HCT116 (cell line): ENCODE measurements around the gene PPIF.

Source experiments
- CEBPB ChIP-seq: IDR thresholded peaks from 2 replicates; pipeline ENCODE4 v1.6.1; 2012; ENCODE audit warnings: low read depth
- CTCF ChIP-seq, 3 experiments: fragments of 200-600 bp in 1 of 3; sonication (generic) in 1 of 3; IDR thresholded peaks in 2 of 3; conservative IDR thresholded peaks in 1 of 3; 2 replicates each; pipeline ENCODE4 v1.5.1; 2012 to 2017; ENCODE audit warnings: low read depth in 2 of 3, low read length in 2 of 3, antibody characterized with exemption in 1 of 3, borderline replicate concordance in 1 of 3, control low read depth in 1 of 3, mild to moderate bottlenecking in 1 of 3, mixed read lengths in 1 of 3, mixed run types in 1 of 3, moderate library complexity in 1 of 3; ENCODE audit not compliant: insufficient read depth in 1 of 3
- EZH2 ChIP-seq: fragments of 200-600 bp; sonication (generic); IDR thresholded peaks from 2 replicates; pipeline ENCODE4 v1.6.1; 2017; ENCODE audit warnings: antibody characterized with exemption, mixed run types
- EZH2phosphoT487 ChIP-seq: fragments of 200-600 bp; IDR thresholded peaks from 2 replicates; pipeline ENCODE4 v1.6.1; 2018; ENCODE audit warnings: antibody characterized with exemption, borderline replicate concordance
- FOSL1 ChIP-seq: IDR thresholded peaks from 2 replicates; pipeline ENCODE4 v1.6.1; 2012; ENCODE audit warnings: low read depth
- MAX ChIP-seq: IDR thresholded peaks from 2 replicates; pipeline ENCODE4 v1.6.1; 2012
- POLR2A ChIP-seq: IDR thresholded peaks from 2 replicates; pipeline ENCODE4 v1.7.0; 2011; ENCODE audit warnings: borderline replicate concordance; ENCODE audit not compliant: insufficient read depth, insufficient read length; ENCODE audit errors: extremely low read depth
- POLR2AphosphoS5 ChIP-seq: IDR thresholded peaks from 2 replicates; pipeline ENCODE4 v1.6.1; 2011; ENCODE audit warnings: mild to moderate bottlenecking, low read depth, low read length, moderate library complexity
- RAD21 ChIP-seq: IDR thresholded peaks from 2 replicates; pipeline ENCODE4 v1.6.1; 2012; ENCODE audit warnings: low read depth, mild to moderate bottlenecking
- REST ChIP-seq: IDR thresholded peaks from 2 replicates; pipeline ENCODE4 v1.6.1; 2012; ENCODE audit warnings: low read depth
- SIN3A ChIP-seq: IDR thresholded peaks from 2 replicates; pipeline ENCODE4 v1.6.1; 2012; ENCODE audit warnings: low read depth
- SP1 ChIP-seq: IDR thresholded peaks from 2 replicates; pipeline ENCODE4 v1.6.1; 2012; ENCODE audit warnings: low read depth
- ZNF274 ChIP-seq: fragments of 200-500 bp; sonication (Bioruptor generic); IDR thresholded peaks from 2 replicates; pipeline ENCODE4 v1.6.1; 2014; ENCODE audit warnings: mild to moderate bottlenecking, low read depth, low read length, inconsistent platforms

DNA sequence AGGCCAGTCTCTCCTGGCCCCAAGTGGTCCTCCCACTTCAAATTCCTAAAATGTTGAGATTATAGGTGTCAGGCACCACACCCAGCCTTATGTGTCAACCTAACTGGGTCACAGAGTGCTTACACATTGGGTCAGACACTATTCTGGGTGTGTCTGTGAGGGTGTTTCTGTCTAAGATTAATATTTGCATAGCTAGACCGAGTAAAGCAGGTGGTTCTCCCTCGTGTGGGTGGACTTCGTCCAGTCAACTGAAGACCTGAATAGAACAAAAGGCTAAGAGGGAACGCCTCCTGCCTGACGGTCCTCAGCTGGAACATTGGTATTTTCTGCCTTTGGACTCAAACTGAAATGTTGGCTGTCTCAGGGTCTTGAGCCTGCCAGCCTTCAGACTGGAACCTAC is 11.5 kb downstream of the PPIF start:
- TF ChIP-seq RAD21 (no peak), CEBPB (no peak), CTCF (IDR thresholded peaks at IDR 0.05 in 2 of 3, conservative IDR thresholded peaks at IDR 0.05 in 1 of 3; ENCODE audit: borderline replicate concordance in 1 of 3, insufficient read depth in 1 of 3, low read depth in 2 of 3, low read length in 2 of 3) (no peak), REST (no peak), POLR2A (no peak), MAX (no peak), EZH2phosphoT487 (no peak), SP1 (no peak), POLR2AphosphoS5 (no peak), EZH2 (no peak), ZNF274 (no peak), FOSL1 (no peak), SIN3A (no peak)
